CD14-positive monocyte (primary cell): ENCODE measurements around the gene BPI. TPM values are rescaled to one million over a fixed set of nuclear protein-coding genes. Genes with fewer than 3 reads are reported as not detected.

Experiments used
- DNase-seq, 3 donors: peaks; one replicate each; pipeline ENCODE4 v3.0.0-alpha.2; 2011 to 2022
- H2AFZ ChIP-seq: 2 replicates; pipeline ENCODE4 v1.6.0; 2012; ENCODE audit warnings: mild to moderate bottlenecking, low read depth, low read length, inconsistent platforms; ENCODE audit not compliant: insufficient read depth, poor library complexity, severe bottlenecking
- H3K27ac ChIP-seq, 2 donors: 1 replicate in 1 of 2; 2 replicates in 1 of 2; pipeline ENCODE4 v1.5.1; 2012 to 2013; ENCODE audit warnings: low read length in 2 of 2, control low read depth in 1 of 2, inconsistent platforms in 1 of 2, low read depth in 1 of 2, mild to moderate bottlenecking in 1 of 2
- H3K27me3 ChIP-seq, 2 donors: one replicate each; pipeline versions ENCODE4 v1.6.0 to v1.6.1; 2011 to 2013; ENCODE audit warnings: low read length in 2 of 2; ENCODE audit not compliant: control insufficient read depth in 2 of 2, insufficient read depth in 2 of 2
- H3K36me3 ChIP-seq, 2 donors: replicated peaks in 1 of 2; 1 replicate in 1 of 2; 2 replicates in 1 of 2; pipeline versions ENCODE4 v1.5.1 to v1.6.1; 2012 to 2013; ENCODE audit warnings: low read length in 2 of 2, control low read depth in 1 of 2, inconsistent platforms in 1 of 2, mild to moderate bottlenecking in 1 of 2; ENCODE audit not compliant: insufficient read depth in 2 of 2, control insufficient read depth in 1 of 2
- H3K4me1 ChIP-seq, 2 donors: 1 replicate in 1 of 2; 2 replicates in 1 of 2; pipeline versions ENCODE4 v1.5.1 to v1.6.1; 2012 to 2013; ENCODE audit warnings: low read length in 2 of 2, control low read depth in 1 of 2, inconsistent platforms in 1 of 2, mild to moderate bottlenecking in 1 of 2, moderate library complexity in 1 of 2; ENCODE audit not compliant: insufficient read depth in 2 of 2, control insufficient read depth in 1 of 2
- H3K4me2 ChIP-seq: replicated peaks from 2 replicates; pipeline ENCODE3; 2012; ENCODE audit warnings: low read length, moderate library complexity, mild to moderate bottlenecking; ENCODE audit not compliant: poor library complexity, severe bottlenecking; ENCODE audit errors: extremely low read depth
- H3K4me3 ChIP-seq, 3 experiments: fragments of 200-600 bp in 1 of 3; sonication (generic) in 1 of 3; replicated peaks in 1 of 3; 1 replicate in 2 of 3; 2 replicates in 1 of 3; pipeline ENCODE4 v1.5.1; 2011 to 2013; ENCODE audit warnings: low read length in 3 of 3, mild to moderate bottlenecking in 3 of 3, control low read depth in 2 of 3, low read depth in 2 of 3, inconsistent platforms in 1 of 3, moderate library complexity in 1 of 3
- H3K79me2 ChIP-seq: 2 replicates; pipeline ENCODE4 v1.6.0; 2012; ENCODE audit warnings: mild to moderate bottlenecking, control low read depth, inconsistent platforms, low read length, moderate library complexity; ENCODE audit not compliant: insufficient read depth
- H3K9ac ChIP-seq: 2 replicates; pipeline ENCODE4 v1.6.0; 2017; ENCODE audit warnings: low read length, mild to moderate bottlenecking; ENCODE audit not compliant: insufficient read depth, poor library complexity, severe bottlenecking
- H3K9me3 ChIP-seq, 2 donors: replicated peaks in 1 of 2; 1 replicate in 1 of 2; 2 replicates in 1 of 2; pipeline versions ENCODE4 v1.5.1 to v1.6.1; 2012 to 2013; ENCODE audit warnings: low read length in 2 of 2, control low read depth in 1 of 2; ENCODE audit not compliant: control insufficient read depth in 1 of 2, insufficient read depth in 1 of 2
- H4K20me1 ChIP-seq: 2 replicates; pipeline ENCODE4 v1.6.0; 2012; ENCODE audit warnings: mild to moderate bottlenecking, low read length, control low read depth, moderate library complexity; ENCODE audit not compliant: insufficient read depth
- H3K27ac Mint-ChIP-seq, 7 donors: one replicate each; pipeline ENCODE4 v1.8.0; 2020; ENCODE audit warnings: mild to moderate bottlenecking in 7 of 7, mixed read lengths in 7 of 7, moderate library complexity in 6 of 7, inconsistent platforms in 2 of 7
- H3K27me3 Mint-ChIP-seq, 3 donors: one replicate each; pipeline ENCODE4 v1.8.0; 2021 to 2022; ENCODE audit warnings: low read depth in 3 of 3, mild to moderate bottlenecking in 3 of 3, mixed read lengths in 3 of 3, moderate library complexity in 3 of 3, inconsistent platforms in 1 of 3
- H3K36me3 Mint-ChIP-seq, 2 donors: one replicate each; pipeline ENCODE4 v1.8.0; 2020; ENCODE audit warnings: mixed read lengths in 2 of 2, inconsistent platforms in 1 of 2, mild to moderate bottlenecking in 1 of 2
- H3K4me1 Mint-ChIP-seq: one replicate; pipeline ENCODE4 v1.8.0; 2020; ENCODE audit warnings: mild to moderate bottlenecking, mixed read lengths
- H3K4me3 Mint-ChIP-seq, 2 donors: one replicate each; pipeline ENCODE4 v1.8.0; 2020; ENCODE audit warnings: mild to moderate bottlenecking in 2 of 2, mixed read lengths in 2 of 2, moderate library complexity in 1 of 2
- H3K9me3 Mint-ChIP-seq, 7 donors: one replicate each; pipeline ENCODE4 v1.8.0; 2020 to 2022; ENCODE audit warnings: mixed read lengths in 7 of 7, mild to moderate bottlenecking in 6 of 7, moderate library complexity in 6 of 7, inconsistent platforms in 2 of 7
- WGBS: methylation state at CpG from one replicate; pipeline ENCODE4 v1.1.5; 2013; ENCODE audit warnings: missing lambda C conversion rate; ENCODE audit not compliant: insufficient coverage; 5-methylcytosine and 5-hydroxymethylcytosine counted together
- intact Hi-C, 2 donors: fragments of 100-400 bp; cut with micrococcal nuclease; formaldehyde crosslinking; loops; one replicate each; pipeline versions ENCODE4 v1.15.0 to v1.15.1; 2023
- polyA plus RNA-seq, 3 donors: library from polyadenylated mRNA; depleted of rRNA in 1 of 3; unstranded in 2 of 3; stranded (reverse) in 1 of 3; fragments of 300-500 nt in 2 of 3; fragments of >200 nt in 1 of 3; fragmentation: Illumina TruSeq in 2 of 3; gene quantifications; 1 replicate in 2 of 3; 2 replicates in 1 of 3; pipeline ENCODE4 v1.2.3, GENCODE V29; 2012 to 2021
- TF ChIP-seq, protein P1 (sequence below): fragments of 200-600 bp; IDR thresholded peaks from one replicate; pipeline ENCODE4 v1.8.0; 2022; ENCODE audit warnings: antibody characterized with exemption, mild to moderate bottlenecking

BPI gene
- polyA plus RNA-seq, 3 donors: 8.2 to 9.0 (median 8.7) TPM

DNA sequence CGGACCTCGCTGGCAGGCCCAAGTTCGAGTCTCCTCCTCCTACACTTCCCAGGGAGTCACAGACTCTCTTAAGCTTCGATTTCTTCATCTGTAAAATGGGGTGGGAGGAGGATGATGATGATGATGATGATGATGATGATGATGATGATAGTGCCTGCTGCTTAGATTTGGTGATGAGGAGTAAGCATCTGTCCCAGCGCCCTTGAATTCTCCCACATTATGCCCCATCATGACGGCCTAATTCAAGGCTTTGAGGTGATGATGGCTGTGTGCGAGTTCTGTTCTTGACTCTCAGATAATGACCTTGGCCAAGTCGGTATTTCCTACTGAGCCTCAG is 42.9 kb upstream of the BPI start:
- H3K27me3 Mint-ChIP-seq: peaks cover 38 to 51% (median 46%) of the 10 kb centered on the region in 3 donors
- Histone ChIP-seq H3K27me3 (peaks cover 36 to 44% of the 10 kb centered on the region in 2 donors), H3K9ac (no peak overlapping the region), H2AFZ (no peak overlapping the region), H3K9me3 (peaks cover 3 to 15% of the 10 kb centered on the region in 2 donors), H3K27ac (no peak overlapping the region), H3K36me3 (no peaks in the 10 kb centered on the region), H4K20me1 (no peaks in the 10 kb centered on the region), H3K4me3 (no peak overlapping the region), H3K4me2 (no peak overlapping the region), H3K4me1 (peaks cover 0 to 5% of the 10 kb centered on the region in 2 donors), H3K79me2 (no peaks in the 10 kb centered on the region)
- peak overlapping the region; percentile 53 to 86 for H3K4me3 Mint-ChIP-seq
- DNase-seq: no peak
- H3K27ac Mint-ChIP-seq: no peak overlapping the region
- H3K9me3 Mint-ChIP-seq: peaks cover 2 to 19% (median 8%) of the 10 kb centered on the region in 7 donors
- intact Hi-C loops: no loop called here
- 100% methylated on average over 1 of the region's 8 CpGs for WGBS
- H3K4me1 Mint-ChIP-seq: peaks cover 11% of the 10 kb centered on the region
- TF ChIP-seq, protein P1, sequence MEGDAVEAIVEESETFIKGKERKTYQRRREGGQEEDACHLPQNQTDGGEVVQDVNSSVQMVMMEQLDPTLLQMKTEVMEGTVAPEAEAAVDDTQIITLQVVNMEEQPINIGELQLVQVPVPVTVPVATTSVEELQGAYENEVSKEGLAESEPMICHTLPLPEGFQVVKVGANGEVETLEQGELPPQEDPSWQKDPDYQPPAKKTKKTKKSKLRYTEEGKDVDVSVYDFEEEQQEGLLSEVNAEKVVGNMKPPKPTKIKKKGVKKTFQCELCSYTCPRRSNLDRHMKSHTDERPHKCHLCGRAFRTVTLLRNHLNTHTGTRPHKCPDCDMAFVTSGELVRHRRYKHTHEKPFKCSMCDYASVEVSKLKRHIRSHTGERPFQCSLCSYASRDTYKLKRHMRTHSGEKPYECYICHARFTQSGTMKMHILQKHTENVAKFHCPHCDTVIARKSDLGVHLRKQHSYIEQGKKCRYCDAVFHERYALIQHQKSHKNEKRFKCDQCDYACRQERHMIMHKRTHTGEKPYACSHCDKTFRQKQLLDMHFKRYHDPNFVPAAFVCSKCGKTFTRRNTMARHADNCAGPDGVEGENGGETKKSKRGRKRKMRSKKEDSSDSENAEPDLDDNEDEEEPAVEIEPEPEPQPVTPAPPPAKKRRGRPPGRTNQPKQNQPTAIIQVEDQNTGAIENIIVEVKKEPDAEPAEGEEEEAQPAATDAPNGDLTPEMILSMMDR: no peak
- peaks cover 4 to 11% of the 10 kb centered on the region in 2 donors for H3K36me3 Mint-ChIP-seq

DNA sequence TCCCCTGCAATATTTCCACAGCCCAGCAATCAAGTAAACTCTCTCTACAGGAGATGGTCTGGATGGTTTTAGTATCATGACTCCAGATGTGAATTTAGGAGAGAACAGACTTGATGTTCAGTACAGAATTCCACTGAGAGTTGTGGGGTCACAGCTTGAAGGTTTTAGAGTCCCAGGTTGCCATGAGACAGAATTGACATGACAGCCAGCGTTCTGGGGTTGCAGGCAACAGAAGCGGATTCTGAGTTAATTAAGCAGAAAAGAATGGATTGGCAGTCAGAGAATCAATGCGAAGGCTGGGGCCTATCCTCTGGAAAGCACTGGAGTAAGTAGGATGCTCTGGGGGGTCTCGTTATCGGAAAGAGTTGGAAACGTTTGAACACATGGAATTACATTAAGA is 41.0 kb upstream of the BPI start:
- peaks cover 3 to 15% of the 10 kb centered on the region in 2 donors for H3K9me3 ChIP-seq
- Mint-ChIP-seq H3K36me3 (peaks cover 4 to 11% of the 10 kb centered on the region in 2 donors), H3K9me3 (peaks cover 2 to 19% (median 8%) of the 10 kb centered on the region in 7 donors), H3K4me3 (no peak overlapping the region), H3K27me3 (peaks cover 39 to 45% (median 44%) of the 10 kb centered on the region in 3 donors), H3K27ac (peak overlapping the region in 1 of 7 donors; percentile 41), H3K4me1 (peaks cover 24% of the 10 kb centered on the region)
- no peak for DNase-seq
- no peak overlapping the region for H2AFZ ChIP-seq
- H3K79me2 ChIP-seq: no peaks in the 10 kb centered on the region
- peaks cover 14 to 17% of the 10 kb centered on the region in 2 donors for H3K4me1 ChIP-seq
- TF ChIP-seq, protein P1: no peak
- H3K9ac ChIP-seq: no peak overlapping the region
- no peaks in the 10 kb centered on the region for H3K36me3 ChIP-seq
- intact Hi-C loops: no loop called here
- no peak overlapping the region for H3K4me2 ChIP-seq
- no peaks in the 10 kb centered on the region for H4K20me1 ChIP-seq
- no peak overlapping the region for H3K27ac ChIP-seq
- peaks cover 36 to 44% of the 10 kb centered on the region in 2 donors for H3K27me3 ChIP-seq
- 100% methylated on average over 2 of the region's 6 CpGs for WGBS
- H3K4me3 ChIP-seq: no peak overlapping the region
